Measurements from ENCODE around the gene SENP6.
"Not testable (repeated sequence)": the region's sequence is repeated elsewhere in the genome, so short reads cannot be mapped to it uniquely, and the experiment has no call there.

SENP6 gene

DNA sequence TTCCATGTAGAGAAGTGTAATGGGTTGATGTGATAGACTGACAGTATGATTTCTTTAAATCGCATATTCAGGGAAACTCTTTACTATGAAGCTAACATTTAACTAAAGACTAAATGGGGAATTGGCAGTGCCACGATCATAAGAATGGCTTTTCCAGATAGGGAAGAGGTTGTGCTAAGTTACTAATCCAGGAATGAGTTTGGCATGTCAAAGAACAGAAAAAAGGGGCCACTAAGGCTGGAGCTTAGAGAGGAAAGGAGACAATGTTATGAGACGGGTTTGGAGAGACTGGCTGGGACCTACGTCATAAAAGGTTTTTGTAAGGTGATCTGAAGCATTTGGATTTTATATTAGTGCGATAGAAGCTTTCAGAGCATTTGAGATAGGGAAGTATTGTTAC is 40.6 kb downstream of the SENP6 start:
- DNase-seq (ENCODE audit: extremely low read depth in 1 of 2, low read depth in 1 of 2): no peak

DNA sequence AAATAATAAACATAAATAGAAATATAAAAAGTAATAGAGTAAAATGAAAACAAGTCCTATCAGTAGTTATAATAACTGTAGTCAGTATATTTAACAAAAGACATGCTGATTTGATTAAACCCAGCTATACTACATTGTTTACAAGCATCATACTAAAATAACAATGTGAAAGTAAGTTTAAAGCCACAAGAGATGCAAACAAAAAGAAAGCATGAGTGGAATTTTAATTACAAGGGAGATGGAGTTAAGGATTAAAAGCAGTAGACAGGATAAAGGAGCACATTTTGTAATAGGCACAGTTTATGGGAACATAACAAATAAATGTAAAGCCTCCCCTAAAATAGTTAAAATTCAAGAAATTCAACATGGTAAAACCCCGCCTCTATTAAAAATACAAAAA is 41.5 kb downstream of the SENP6 start:
- no peak for DNase-seq (ENCODE audit: extremely low read depth in 1 of 2, low read depth in 1 of 2)

DNA sequence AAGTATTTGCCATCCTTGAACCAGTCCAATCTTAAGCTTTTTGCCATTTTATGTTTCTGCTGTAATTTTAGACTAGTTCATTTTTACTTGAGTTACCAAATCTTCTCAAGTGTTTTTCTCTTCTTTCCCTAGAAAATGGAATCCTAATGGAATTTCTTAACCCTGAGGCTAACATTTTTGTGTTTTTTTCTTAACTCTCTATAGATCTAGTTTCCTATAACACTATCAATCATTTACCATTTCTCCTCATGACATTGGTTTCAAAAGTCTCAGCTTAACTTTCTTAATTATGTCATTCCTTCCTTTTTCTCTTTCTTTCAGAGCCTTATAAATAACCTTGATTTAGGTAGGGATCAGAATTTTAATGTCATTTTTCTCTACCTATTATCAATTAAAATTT is 54.8 kb downstream of the SENP6 start:
- no peak for DNase-seq (ENCODE audit: extremely low read depth in 1 of 2, low read depth in 1 of 2)

DNA sequence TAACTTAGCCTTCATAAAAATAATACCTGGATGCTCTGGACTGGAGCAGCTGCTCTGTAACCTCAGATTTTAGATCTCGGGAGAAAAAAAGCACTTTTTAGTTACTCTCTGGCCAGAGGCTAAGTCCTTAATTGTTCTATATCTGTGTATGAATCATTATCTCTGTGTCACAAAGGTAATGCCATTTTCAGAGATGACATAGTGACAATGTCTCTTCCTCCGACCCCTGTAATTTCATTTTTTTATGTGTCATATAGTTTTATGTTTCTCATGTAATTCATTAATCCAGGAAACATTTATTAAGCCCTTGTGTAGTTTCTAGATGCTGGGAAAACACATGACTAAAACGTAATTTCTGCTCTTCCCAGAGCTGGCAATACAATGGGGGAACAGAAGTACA is 55.6 kb downstream of the SENP6 start:
- DNase-seq (ENCODE audit: extremely low read depth in 1 of 2, low read depth in 1 of 2): no peak

- no peak for DNase-seq (ENCODE audit: extremely low read depth in 1 of 2, low read depth in 1 of 2)
Observed at GRCh38 chr6:75666592-75666991, 64.9 kb downstream of the SENP6 start.

- no peak for DNase-seq (ENCODE audit: extremely low read depth in 1 of 2, low read depth in 1 of 2)
Observed at GRCh38 chr6:75673884-75674283, 72.2 kb downstream of the SENP6 start.

GRCh38 chr6:75676377-75676776 is 74.7 kb downstream of the SENP6 start:
- DNase-seq (ENCODE audit: extremely low read depth in 1 of 2, low read depth in 1 of 2): no peak

- not testable (repeated sequence) for DNase-seq (ENCODE audit: extremely low read depth in 1 of 2, low read depth in 1 of 2)
Observed at GRCh38 chr6:75682548-75682947, 80.9 kb downstream of the SENP6 start.

GRCh38 chr6:75683005-75683404 is 81.3 kb downstream of the SENP6 start:
- not testable (repeated sequence) for DNase-seq (ENCODE audit: extremely low read depth in 1 of 2, low read depth in 1 of 2)

DNA sequence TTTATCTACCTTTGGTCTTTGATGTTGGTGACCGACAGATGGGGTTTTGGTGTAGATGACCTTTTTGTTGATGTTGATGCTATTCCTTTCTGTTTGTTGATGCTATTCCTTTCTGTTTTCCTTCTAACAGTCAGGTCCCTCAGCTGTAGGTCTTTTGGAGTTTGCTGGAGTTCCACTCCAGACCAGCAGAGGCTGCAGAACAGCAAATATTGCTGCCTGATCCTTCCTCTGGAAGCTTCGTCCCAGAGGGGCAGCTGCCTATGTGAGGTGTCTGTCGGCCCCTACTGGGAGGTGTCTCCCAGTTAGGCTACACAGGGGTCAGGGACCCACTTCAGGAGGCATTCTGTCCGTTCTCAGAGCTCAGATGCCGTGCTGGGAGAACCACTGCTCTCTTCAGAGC is 85.9 kb downstream of the SENP6 start:
- DNase-seq (ENCODE audit: extremely low read depth in 1 of 2, low read depth in 1 of 2): not testable (repeated sequence)

DNA sequence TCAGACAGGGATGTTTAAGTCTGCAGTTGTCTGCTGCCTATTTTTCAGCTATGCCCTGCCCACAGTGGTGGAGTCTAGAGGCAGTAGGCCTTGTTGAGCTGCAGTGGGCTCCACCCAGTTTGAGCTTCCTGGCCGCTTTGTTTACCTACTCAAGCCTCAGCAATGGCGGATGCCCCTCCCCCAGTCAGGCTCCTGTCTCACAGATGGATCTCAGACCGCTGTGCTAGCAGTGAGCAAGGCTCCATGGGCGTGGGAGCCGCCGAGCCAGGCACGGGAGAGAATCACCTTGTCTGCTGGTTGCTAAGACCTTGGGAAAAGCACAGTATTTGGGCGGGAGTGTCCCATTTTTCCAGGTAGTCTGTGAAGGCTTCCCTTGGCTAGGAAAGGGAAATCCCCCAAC is 86.3 kb downstream of the SENP6 start:
- not testable (repeated sequence) for DNase-seq (ENCODE audit: extremely low read depth in 1 of 2, low read depth in 1 of 2)

- DNase-seq (ENCODE audit: extremely low read depth in 1 of 2, low read depth in 1 of 2): no peak
Observed at GRCh38 chr6:75689576-75689975, 87.9 kb downstream of the SENP6 start.

- DNase-seq (ENCODE audit: extremely low read depth in 1 of 2, low read depth in 1 of 2): no peak
Observed at GRCh38 chr6:75691012-75691411, 89.3 kb downstream of the SENP6 start.

- DNase-seq (ENCODE audit: extremely low read depth in 1 of 2, low read depth in 1 of 2): no peak
Observed at GRCh38 chr6:75693534-75693933, 91.9 kb downstream of the SENP6 start.

DNA sequence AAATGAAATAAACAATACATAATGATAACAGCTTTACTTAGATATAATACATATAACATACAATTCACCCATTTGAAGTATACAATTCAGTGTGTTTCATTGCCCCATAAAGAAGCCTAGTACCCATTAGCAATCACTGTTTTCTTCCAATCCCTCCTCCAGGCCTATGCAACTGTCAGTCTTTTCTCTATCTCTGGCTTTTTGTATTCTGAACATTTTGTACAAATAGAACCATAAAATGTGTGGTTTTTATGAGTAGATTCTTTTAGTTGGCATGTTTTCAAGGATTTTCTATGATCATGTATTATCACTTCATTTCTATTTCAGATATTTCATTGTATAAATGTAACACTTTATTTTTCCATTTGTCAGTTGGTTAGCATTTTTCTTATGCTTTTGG is 92.7 kb downstream of the SENP6 start:
- DNase-seq (ENCODE audit: extremely low read depth in 1 of 2, low read depth in 1 of 2): no peak

GRCh38 chr6:75708334-75708733 is 106.7 kb downstream of the SENP6 start:
- DNase-seq (ENCODE audit: extremely low read depth in 1 of 2, low read depth in 1 of 2): not testable (repeated sequence)

GRCh38 chr6:75711173-75711572 is 109.5 kb downstream of the SENP6 start:
- no peak for DNase-seq (ENCODE audit: extremely low read depth in 1 of 2, low read depth in 1 of 2)

DNA sequence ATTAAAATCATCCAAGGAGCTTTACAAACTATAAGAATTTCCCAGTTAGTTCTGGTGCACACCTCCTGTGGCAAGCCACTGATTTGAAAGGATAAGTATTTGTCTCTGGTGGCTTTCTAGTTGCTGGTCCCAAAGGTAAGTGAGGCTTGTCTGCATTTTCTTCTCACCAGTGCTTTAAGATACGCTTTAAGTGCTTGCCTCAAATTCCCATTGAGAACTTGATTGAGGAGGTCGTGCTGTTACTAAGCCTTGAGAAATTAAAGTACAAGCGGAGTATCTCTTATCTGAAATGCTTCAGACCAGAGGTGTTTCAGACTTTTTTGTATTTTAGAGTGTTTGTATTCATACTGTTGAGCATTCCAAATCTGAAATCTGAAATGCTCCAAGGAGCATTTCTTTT is 117.5 kb downstream of the SENP6 start:
- DNase-seq (ENCODE audit: extremely low read depth in 1 of 2, low read depth in 1 of 2): no peak

DNA sequence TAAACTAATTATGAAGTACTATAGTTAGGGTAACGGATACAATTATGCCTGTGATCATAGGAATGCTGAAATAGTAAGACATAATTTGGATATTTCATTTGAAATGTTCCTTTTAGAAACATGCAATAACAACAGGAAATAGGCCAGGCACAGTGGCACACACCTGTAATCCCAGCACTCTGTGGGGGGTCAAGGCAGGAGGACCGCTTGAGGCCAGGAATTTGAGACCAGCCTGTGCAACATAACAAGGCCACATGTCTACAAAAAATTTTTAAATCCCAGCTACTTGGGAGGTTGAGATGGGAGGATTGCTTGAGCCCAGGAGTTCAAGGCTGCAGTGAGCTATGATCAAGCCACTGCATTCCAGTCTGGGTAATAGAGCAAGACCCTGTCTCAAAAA is 121.7 kb downstream of the SENP6 start:
- no peak for DNase-seq (ENCODE audit: extremely low read depth in 1 of 2, low read depth in 1 of 2)

DNA sequence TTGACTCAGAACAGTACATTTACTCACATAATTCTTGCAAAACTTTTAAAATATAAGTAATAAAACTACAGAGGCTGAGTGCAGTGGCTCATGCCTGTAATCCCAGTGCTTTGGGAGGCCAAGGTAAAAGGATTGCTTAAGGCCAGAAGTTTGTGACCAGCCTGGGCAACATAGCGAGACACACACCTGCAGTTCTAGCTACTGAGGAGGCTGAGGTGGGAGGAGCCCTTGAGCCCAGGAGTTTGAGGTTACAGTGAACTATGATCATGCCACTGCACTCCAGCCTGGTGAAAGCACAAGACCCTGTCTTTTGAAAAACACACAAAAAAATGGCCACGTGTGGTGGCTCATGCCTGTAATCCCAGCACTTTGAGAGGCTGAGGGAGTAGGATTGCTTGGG is 125.5 kb downstream of the SENP6 start:
- no peak for DNase-seq (ENCODE audit: extremely low read depth in 1 of 2, low read depth in 1 of 2)

DNA sequence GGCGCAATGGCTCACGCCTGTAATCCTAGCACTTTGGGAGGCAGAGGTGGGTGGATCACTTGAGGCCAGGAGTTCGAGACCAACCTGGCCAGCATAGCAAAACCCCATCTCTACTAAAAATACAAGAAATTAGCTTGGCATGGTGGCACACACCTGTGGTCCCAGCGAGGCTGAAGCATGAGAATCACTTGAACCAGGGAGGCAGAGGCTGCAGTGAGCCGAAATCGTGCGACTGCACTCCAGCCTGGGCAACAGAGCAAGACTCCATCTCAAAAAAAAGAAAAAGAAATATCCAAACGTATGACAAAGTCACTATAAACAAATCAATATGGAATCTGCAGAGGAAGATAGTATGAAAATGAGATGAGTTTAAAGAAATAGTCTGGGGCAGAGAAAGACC is 129.3 kb downstream of the SENP6 start:
- DNase-seq (ENCODE audit: extremely low read depth in 1 of 2, low read depth in 1 of 2): not testable (repeated sequence)

- no peak for DNase-seq (ENCODE audit: extremely low read depth in 1 of 2, low read depth in 1 of 2)
Observed at GRCh38 chr6:75735491-75736186, 134.0 kb downstream of the SENP6 start.

DNA sequence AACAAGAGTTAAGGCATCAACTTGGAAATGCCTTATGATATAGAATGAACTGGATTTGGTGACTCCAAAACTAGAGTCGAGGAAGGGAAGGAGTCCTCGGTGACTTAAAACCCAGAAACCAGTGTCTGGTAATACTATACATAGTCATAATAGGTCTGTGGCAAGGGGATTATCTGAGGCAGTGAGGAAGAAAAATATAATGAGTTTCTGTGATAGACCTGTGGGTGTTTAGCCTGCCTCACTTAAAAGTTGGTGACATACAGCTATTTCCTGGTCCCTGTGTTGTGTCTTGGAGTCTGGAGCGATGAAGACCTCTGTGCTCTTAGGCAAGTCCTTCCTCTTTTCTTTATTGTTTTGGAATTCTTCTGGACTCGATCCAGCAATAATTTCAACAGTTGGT is 142.3 kb downstream of the SENP6 start:
- DNase-seq (ENCODE audit: extremely low read depth in 1 of 2, low read depth in 1 of 2): no peak

Measured in stimulated activated CD8-positive, alpha-beta memory T cell treated with anti-CD3 and anti-CD28 coated beads, Interleukin-7, amount 100 ng/mL, for 48 hours (primary cell).